ENCODE measurements around the gene MDM2.

Gene MDM2

GRCh38 chr12:68769941-68770340, 38.0 kb upstream of the MDM2 start:
- H3K27ac ChIP-seq (ENCODE audit: low read depth, low read length): no peak overlapping the region
- no peak overlapping the region for H3K4me3 ChIP-seq (ENCODE audit: low read depth, low read length)
- H3K4me1 ChIP-seq (ENCODE audit: control insufficient read depth, insufficient read depth, low read length, unreplicated experiment): no peaks in the 10 kb centered on the region

GRCh38 chr12:68771223-68771925, 36.6 kb upstream of the MDM2 start:
- H3K4me1 ChIP-seq (ENCODE audit: control insufficient read depth, insufficient read depth, low read length, unreplicated experiment): no peaks in the 10 kb centered on the region
- H3K79me2 ChIP-seq (ENCODE audit: control insufficient read depth, insufficient read depth, low read length, unreplicated experiment): no peaks in the 10 kb centered on the region
- no peak overlapping the region for H3K4me3 ChIP-seq (ENCODE audit: low read depth, low read length)
- no peaks in the 10 kb centered on the region for H3K27me3 ChIP-seq (ENCODE audit: insufficient read depth, low read length)
- no peak overlapping the region for H3K27ac ChIP-seq (ENCODE audit: low read depth, low read length)
- H2AFZ ChIP-seq (ENCODE audit: low read length, unreplicated experiment): no peak overlapping the region
- no peaks in the 10 kb centered on the region for H3K36me3 ChIP-seq (ENCODE audit: insufficient read depth, low read length)

More at GRCh38 chr12:68769941-68770340, 38.0 kb upstream of the MDM2 start:
- no peaks in the 10 kb centered on the region for H3K36me3 ChIP-seq (ENCODE audit: insufficient read depth, low read length)
- no peak overlapping the region for H2AFZ ChIP-seq (ENCODE audit: low read length, unreplicated experiment)
- no peaks in the 10 kb centered on the region for H3K27me3 ChIP-seq (ENCODE audit: insufficient read depth, low read length)
- no peaks in the 10 kb centered on the region for H3K79me2 ChIP-seq (ENCODE audit: control insufficient read depth, insufficient read depth, low read length, unreplicated experiment)

GRCh38 chr12:68772714-68773113, 35.3 kb upstream of the MDM2 start:
- Histone ChIP-seq H3K36me3 (ENCODE audit: insufficient read depth, low read length) (no peaks in the 10 kb centered on the region), H3K4me1 (ENCODE audit: control insufficient read depth, insufficient read depth, low read length, unreplicated experiment) (no peaks in the 10 kb centered on the region), H2AFZ (ENCODE audit: low read length, unreplicated experiment) (no peak overlapping the region), H3K4me3 (ENCODE audit: low read depth, low read length) (no peak overlapping the region), H3K27me3 (ENCODE audit: insufficient read depth, low read length) (no peaks in the 10 kb centered on the region), H3K79me2 (ENCODE audit: control insufficient read depth, insufficient read depth, low read length, unreplicated experiment) (no peaks in the 10 kb centered on the region), H3K27ac (ENCODE audit: low read depth, low read length) (no peak overlapping the region)

- H3K27ac ChIP-seq (ENCODE audit: low read depth, low read length): no peak overlapping the region
Measured at GRCh38 chr12:68773582-68773981, 34.4 kb upstream of the MDM2 start.

GRCh38 chr12:68775121-68775630, 32.8 kb upstream of the MDM2 start:
- no peaks in the 10 kb centered on the region for H3K79me2 ChIP-seq (ENCODE audit: control insufficient read depth, insufficient read depth, low read length, unreplicated experiment)
- H3K27me3 ChIP-seq (ENCODE audit: insufficient read depth, low read length): no peaks in the 10 kb centered on the region
- peaks cover 3% of the 10 kb centered on the region for H3K4me1 ChIP-seq (ENCODE audit: control insufficient read depth, insufficient read depth, low read length, unreplicated experiment)
- no peak overlapping the region for H3K4me3 ChIP-seq (ENCODE audit: low read depth, low read length)
- no peak overlapping the region for H3K27ac ChIP-seq (ENCODE audit: low read depth, low read length)
- no peaks in the 10 kb centered on the region for H3K36me3 ChIP-seq (ENCODE audit: insufficient read depth, low read length)
- H2AFZ ChIP-seq (ENCODE audit: low read length, unreplicated experiment): no peak overlapping the region

More at GRCh38 chr12:68773582-68773981, 34.4 kb upstream of the MDM2 start:
- H3K4me1 ChIP-seq (ENCODE audit: control insufficient read depth, insufficient read depth, low read length, unreplicated experiment): no peaks in the 10 kb centered on the region
- no peaks in the 10 kb centered on the region for H3K79me2 ChIP-seq (ENCODE audit: control insufficient read depth, insufficient read depth, low read length, unreplicated experiment)
- H3K4me3 ChIP-seq (ENCODE audit: low read depth, low read length): no peak overlapping the region
- no peaks in the 10 kb centered on the region for H3K36me3 ChIP-seq (ENCODE audit: insufficient read depth, low read length)
- no peaks in the 10 kb centered on the region for H3K27me3 ChIP-seq (ENCODE audit: insufficient read depth, low read length)
- H2AFZ ChIP-seq (ENCODE audit: low read length, unreplicated experiment): no peak overlapping the region

- no peak overlapping the region for H2AFZ ChIP-seq (ENCODE audit: low read length, unreplicated experiment)
- H3K36me3 ChIP-seq (ENCODE audit: insufficient read depth, low read length): no peaks in the 10 kb centered on the region
- H3K4me3 ChIP-seq (ENCODE audit: low read depth, low read length): no peak overlapping the region
- H3K27me3 ChIP-seq (ENCODE audit: insufficient read depth, low read length): no peaks in the 10 kb centered on the region
- no peak overlapping the region for H3K27ac ChIP-seq (ENCODE audit: low read depth, low read length)
- peaks cover 3% of the 10 kb centered on the region for H3K4me1 ChIP-seq (ENCODE audit: control insufficient read depth, insufficient read depth, low read length, unreplicated experiment)
- H3K79me2 ChIP-seq (ENCODE audit: control insufficient read depth, insufficient read depth, low read length, unreplicated experiment): no peaks in the 10 kb centered on the region
Measured at GRCh38 chr12:68776976-68777610, 30.9 kb upstream of the MDM2 start.

GRCh38 chr12:68779280-68779679, 28.7 kb upstream of the MDM2 start:
- H3K27ac ChIP-seq (ENCODE audit: low read depth, low read length): no peak overlapping the region
- H3K79me2 ChIP-seq (ENCODE audit: control insufficient read depth, insufficient read depth, low read length, unreplicated experiment): no peaks in the 10 kb centered on the region
- peaks cover 3% of the 10 kb centered on the region for H3K4me1 ChIP-seq (ENCODE audit: control insufficient read depth, insufficient read depth, low read length, unreplicated experiment)
- no peaks in the 10 kb centered on the region for H3K27me3 ChIP-seq (ENCODE audit: insufficient read depth, low read length)
- H3K36me3 ChIP-seq (ENCODE audit: insufficient read depth, low read length): no peaks in the 10 kb centered on the region
- no peak overlapping the region for H2AFZ ChIP-seq (ENCODE audit: low read length, unreplicated experiment)
- H3K4me3 ChIP-seq (ENCODE audit: low read depth, low read length): no peak overlapping the region

- Histone ChIP-seq H2AFZ (ENCODE audit: low read length, unreplicated experiment) (no peak overlapping the region), H3K4me1 (ENCODE audit: control insufficient read depth, insufficient read depth, low read length, unreplicated experiment) (peaks cover 12% of the 10 kb centered on the region)
Measured at GRCh38 chr12:68780731-68781130, 27.2 kb upstream of the MDM2 start.

GRCh38 chr12:68781728-68782127, 26.2 kb upstream of the MDM2 start:
- Histone ChIP-seq H3K27me3 (ENCODE audit: insufficient read depth, low read length) (no peaks in the 10 kb centered on the region), H3K4me1 (ENCODE audit: control insufficient read depth, insufficient read depth, low read length, unreplicated experiment) (peaks cover 20% of the 10 kb centered on the region), H3K36me3 (ENCODE audit: insufficient read depth, low read length) (no peaks in the 10 kb centered on the region), H3K79me2 (ENCODE audit: control insufficient read depth, insufficient read depth, low read length, unreplicated experiment) (no peaks in the 10 kb centered on the region), H2AFZ (ENCODE audit: low read length, unreplicated experiment) (no peak overlapping the region), H3K27ac (ENCODE audit: low read depth, low read length) (no peak overlapping the region), H3K4me3 (ENCODE audit: low read depth, low read length) (no peak overlapping the region)

More at GRCh38 chr12:68780731-68781130, 27.2 kb upstream of the MDM2 start:
- Histone ChIP-seq H3K27ac (ENCODE audit: low read depth, low read length) (no peak overlapping the region), H3K36me3 (ENCODE audit: insufficient read depth, low read length) (no peaks in the 10 kb centered on the region), H3K4me3 (ENCODE audit: low read depth, low read length) (no peak overlapping the region), H3K27me3 (ENCODE audit: insufficient read depth, low read length) (no peaks in the 10 kb centered on the region), H3K79me2 (ENCODE audit: control insufficient read depth, insufficient read depth, low read length, unreplicated experiment) (no peaks in the 10 kb centered on the region)

GRCh38 chr12:68784015-68784414, 24.0 kb upstream of the MDM2 start:
- Histone ChIP-seq H3K36me3 (ENCODE audit: insufficient read depth, low read length) (no peaks in the 10 kb centered on the region), H3K4me1 (ENCODE audit: control insufficient read depth, insufficient read depth, low read length, unreplicated experiment) (peaks cover 38% of the 10 kb centered on the region), H3K79me2 (ENCODE audit: control insufficient read depth, insufficient read depth, low read length, unreplicated experiment) (no peaks in the 10 kb centered on the region), H3K27me3 (ENCODE audit: insufficient read depth, low read length) (no peaks in the 10 kb centered on the region), H2AFZ (ENCODE audit: low read length, unreplicated experiment) (no peak overlapping the region), H3K4me3 (ENCODE audit: low read depth, low read length) (no peak overlapping the region), H3K27ac (ENCODE audit: low read depth, low read length) (no peak overlapping the region)

GRCh38 chr12:68785358-68785757, 22.6 kb upstream of the MDM2 start:
- H3K4me1 ChIP-seq (ENCODE audit: control insufficient read depth, insufficient read depth, low read length, unreplicated experiment): peaks cover 43% of the 10 kb centered on the region
- H3K27ac ChIP-seq (ENCODE audit: low read depth, low read length): peak overlapping the region; percentile 98
- H3K79me2 ChIP-seq (ENCODE audit: control insufficient read depth, insufficient read depth, low read length, unreplicated experiment): no peaks in the 10 kb centered on the region
- H2AFZ ChIP-seq (ENCODE audit: low read length, unreplicated experiment): no peak overlapping the region
- no peaks in the 10 kb centered on the region for H3K36me3 ChIP-seq (ENCODE audit: insufficient read depth, low read length)
- no peaks in the 10 kb centered on the region for H3K27me3 ChIP-seq (ENCODE audit: insufficient read depth, low read length)
- no peak overlapping the region for H3K4me3 ChIP-seq (ENCODE audit: low read depth, low read length)

Data from ACC112 (cell line).